ENCODE data around the gene IMMT.

The IMMT gene

DNA sequence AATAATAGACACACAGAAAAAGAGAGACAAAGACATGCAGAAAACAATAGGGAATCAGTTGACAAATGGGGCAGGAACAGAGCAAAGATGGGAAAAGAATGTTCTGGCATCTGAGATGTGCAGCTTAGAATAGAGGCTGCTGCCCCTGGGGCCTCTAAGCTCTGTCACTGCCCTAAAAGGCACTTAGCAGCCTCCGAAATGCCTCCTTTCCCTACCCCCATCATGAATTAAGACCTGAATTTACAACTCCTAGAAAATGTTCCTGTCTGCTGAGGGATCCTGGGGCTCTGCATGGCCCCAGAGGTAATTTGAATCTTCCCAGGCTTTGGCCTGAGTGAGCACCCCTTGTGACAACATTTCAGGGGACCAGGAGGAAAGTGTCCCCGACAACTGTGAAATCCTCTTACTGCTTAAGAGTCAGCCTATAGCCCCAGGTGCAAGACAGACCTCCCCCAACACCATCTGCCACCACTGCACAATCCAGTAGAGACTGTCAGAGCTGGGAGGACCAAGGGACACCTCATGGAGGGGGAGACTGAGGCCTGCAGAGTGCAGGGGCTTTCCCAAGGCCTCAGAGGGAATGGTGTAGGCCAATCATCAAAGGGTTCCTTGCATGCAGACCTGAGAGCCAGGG, 28.8 kb upstream of the IMMT start:
- TF ChIP-seq GABPA (IDR thresholded peaks at IDR 0.05; ENCODE audit: low read depth) (no peak), SPI1 (IDR thresholded peaks at IDR 0.05; ENCODE audit: borderline replicate concordance, low read depth) (no peak), POLR2AphosphoS5 (IDR thresholded peaks at IDR 0.05; ENCODE audit: low read depth) (no peak)
- TF ChIP-seq, protein P1, sequence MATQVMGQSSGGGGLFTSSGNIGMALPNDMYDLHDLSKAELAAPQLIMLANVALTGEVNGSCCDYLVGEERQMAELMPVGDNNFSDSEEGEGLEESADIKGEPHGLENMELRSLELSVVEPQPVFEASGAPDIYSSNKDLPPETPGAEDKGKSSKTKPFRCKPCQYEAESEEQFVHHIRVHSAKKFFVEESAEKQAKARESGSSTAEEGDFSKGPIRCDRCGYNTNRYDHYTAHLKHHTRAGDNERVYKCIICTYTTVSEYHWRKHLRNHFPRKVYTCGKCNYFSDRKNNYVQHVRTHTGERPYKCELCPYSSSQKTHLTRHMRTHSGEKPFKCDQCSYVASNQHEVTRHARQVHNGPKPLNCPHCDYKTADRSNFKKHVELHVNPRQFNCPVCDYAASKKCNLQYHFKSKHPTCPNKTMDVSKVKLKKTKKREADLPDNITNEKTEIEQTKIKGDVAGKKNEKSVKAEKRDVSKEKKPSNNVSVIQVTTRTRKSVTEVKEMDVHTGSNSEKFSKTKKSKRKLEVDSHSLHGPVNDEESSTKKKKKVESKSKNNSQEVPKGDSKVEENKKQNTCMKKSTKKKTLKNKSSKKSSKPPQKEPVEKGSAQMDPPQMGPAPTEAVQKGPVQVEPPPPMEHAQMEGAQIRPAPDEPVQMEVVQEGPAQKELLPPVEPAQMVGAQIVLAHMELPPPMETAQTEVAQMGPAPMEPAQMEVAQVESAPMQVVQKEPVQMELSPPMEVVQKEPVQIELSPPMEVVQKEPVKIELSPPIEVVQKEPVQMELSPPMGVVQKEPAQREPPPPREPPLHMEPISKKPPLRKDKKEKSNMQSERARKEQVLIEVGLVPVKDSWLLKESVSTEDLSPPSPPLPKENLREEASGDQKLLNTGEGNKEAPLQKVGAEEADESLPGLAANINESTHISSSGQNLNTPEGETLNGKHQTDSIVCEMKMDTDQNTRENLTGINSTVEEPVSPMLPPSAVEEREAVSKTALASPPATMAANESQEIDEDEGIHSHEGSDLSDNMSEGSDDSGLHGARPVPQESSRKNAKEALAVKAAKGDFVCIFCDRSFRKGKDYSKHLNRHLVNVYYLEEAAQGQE (IDR thresholded peaks at IDR 0.05; ENCODE audit: insufficient replicate concordance, low read depth): no peak
- TF ChIP-seq, protein P2, sequence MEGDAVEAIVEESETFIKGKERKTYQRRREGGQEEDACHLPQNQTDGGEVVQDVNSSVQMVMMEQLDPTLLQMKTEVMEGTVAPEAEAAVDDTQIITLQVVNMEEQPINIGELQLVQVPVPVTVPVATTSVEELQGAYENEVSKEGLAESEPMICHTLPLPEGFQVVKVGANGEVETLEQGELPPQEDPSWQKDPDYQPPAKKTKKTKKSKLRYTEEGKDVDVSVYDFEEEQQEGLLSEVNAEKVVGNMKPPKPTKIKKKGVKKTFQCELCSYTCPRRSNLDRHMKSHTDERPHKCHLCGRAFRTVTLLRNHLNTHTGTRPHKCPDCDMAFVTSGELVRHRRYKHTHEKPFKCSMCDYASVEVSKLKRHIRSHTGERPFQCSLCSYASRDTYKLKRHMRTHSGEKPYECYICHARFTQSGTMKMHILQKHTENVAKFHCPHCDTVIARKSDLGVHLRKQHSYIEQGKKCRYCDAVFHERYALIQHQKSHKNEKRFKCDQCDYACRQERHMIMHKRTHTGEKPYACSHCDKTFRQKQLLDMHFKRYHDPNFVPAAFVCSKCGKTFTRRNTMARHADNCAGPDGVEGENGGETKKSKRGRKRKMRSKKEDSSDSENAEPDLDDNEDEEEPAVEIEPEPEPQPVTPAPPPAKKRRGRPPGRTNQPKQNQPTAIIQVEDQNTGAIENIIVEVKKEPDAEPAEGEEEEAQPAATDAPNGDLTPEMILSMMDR (IDR thresholded peaks at IDR 0.05; ENCODE audit: insufficient read depth, low read length): no peak
- Histone ChIP-seq H3K27me3 (ENCODE audit: insufficient read depth, poor library complexity, severe bottlenecking) (no peaks in the 10 kb centered on the region), H3K4me3 (replicated peaks; ENCODE audit: insufficient read depth, low read length) (no peak overlapping the region), H3K27ac (replicated peaks) (no peak overlapping the region)
- DNase-seq (ENCODE audit: low read depth in 1 of 2, low spot score in 1 of 2): no peak

DNA sequence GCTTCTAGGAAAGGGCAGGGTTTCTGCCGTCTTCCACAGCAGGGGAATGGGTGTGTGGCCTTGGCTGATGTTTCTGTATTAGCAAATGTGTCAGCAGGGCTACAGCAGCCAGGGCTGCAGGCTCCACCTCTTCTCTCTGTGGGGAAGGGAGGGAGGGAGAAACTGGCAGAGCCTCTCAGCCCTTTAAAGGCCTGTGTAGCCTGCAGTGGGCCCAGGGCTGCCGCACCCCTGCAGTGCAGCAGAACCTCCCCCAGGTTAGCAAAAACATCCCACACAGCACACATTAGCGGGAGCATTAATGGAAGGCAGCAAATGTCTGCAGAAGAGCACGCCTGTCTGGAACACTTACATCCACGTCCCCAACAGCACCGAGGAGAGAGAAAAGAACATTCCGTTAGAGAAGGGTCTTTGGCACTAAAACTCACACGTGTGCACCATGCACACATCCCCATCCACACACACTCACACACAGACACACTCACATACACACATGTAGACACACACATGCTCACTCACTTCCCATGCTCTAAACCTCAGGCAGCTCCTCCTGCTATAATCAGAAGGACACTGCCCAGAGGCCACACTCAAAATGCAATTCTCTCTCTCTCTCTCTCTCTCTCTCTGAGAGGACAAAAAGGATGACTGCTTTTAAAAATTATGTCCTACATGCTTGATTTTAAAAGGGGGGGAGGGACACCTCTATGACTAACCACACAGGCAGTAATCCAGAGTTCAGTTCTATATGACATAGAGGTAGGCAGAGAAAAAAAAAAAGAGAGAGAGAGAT, 28.1 kb upstream of the IMMT start:
- H3K27me3 ChIP-seq (ENCODE audit: insufficient read depth, poor library complexity, severe bottlenecking): no peaks in the 10 kb centered on the region
- peak in 1 of 2 experiments; percentile 20 for DNase-seq (ENCODE audit: low read depth in 1 of 2, low spot score in 1 of 2)
- TF ChIP-seq, protein P1 (IDR thresholded peaks at IDR 0.05; ENCODE audit: insufficient replicate concordance, low read depth): no peak
- TF ChIP-seq SPI1 (IDR thresholded peaks at IDR 0.05; ENCODE audit: borderline replicate concordance, low read depth) (no peak), GABPA (IDR thresholded peaks at IDR 0.05; ENCODE audit: low read depth) (no peak), POLR2AphosphoS5 (IDR thresholded peaks at IDR 0.05; ENCODE audit: low read depth) (no peak)
- TF ChIP-seq, protein P2 (IDR thresholded peaks at IDR 0.05; ENCODE audit: insufficient read depth, low read length): no peak
- H3K4me3 ChIP-seq (replicated peaks; ENCODE audit: insufficient read depth, low read length): no peak overlapping the region
- H3K27ac ChIP-seq (replicated peaks): no peak overlapping the region

GRCh38 chr2:86221066-86221684, 25.9 kb upstream of the IMMT start:
- Histone ChIP-seq H3K4me3 (replicated peaks; ENCODE audit: insufficient read depth, low read length) (no peak overlapping the region), H3K27ac (replicated peaks) (no peak overlapping the region), H3K27me3 (ENCODE audit: insufficient read depth, poor library complexity, severe bottlenecking) (no peaks in the 10 kb centered on the region)
- DNase-seq (ENCODE audit: low read depth in 1 of 2, low spot score in 1 of 2): peak; percentile 61 to 62
- TF ChIP-seq GABPA (IDR thresholded peaks at IDR 0.05; ENCODE audit: low read depth) (no peak), POLR2AphosphoS5 (IDR thresholded peaks at IDR 0.05; ENCODE audit: low read depth) (no peak), SPI1 (IDR thresholded peaks at IDR 0.05; ENCODE audit: borderline replicate concordance, low read depth) (no peak)
- TF ChIP-seq, protein P1 (IDR thresholded peaks at IDR 0.05; ENCODE audit: insufficient replicate concordance, low read depth): no peak
- TF ChIP-seq, protein P2 (IDR thresholded peaks at IDR 0.05; ENCODE audit: insufficient read depth, low read length): peak; percentile 99
